DND-41 (cell line): ENCODE data around the gene ATP5F1D.

ENCODE experiments used
- EZH2 ChIP-seq: IDR thresholded peaks from 3 replicates; pipeline ENCODE4 v1.6.1; 2012; ENCODE audit warnings: borderline replicate concordance, low read depth, mild to moderate bottlenecking, moderate library complexity, low read length, inconsistent platforms; ENCODE audit not compliant: severe bottlenecking
- TF ChIP-seq, protein P1 (sequence below): IDR thresholded peaks from 2 replicates; pipeline ENCODE4 v1.5.1; 2012; ENCODE audit warnings: borderline replicate concordance, low read length, moderate library complexity, mild to moderate bottlenecking; ENCODE audit not compliant: poor library complexity, severe bottlenecking; ENCODE audit errors: extremely low read depth

DNA sequence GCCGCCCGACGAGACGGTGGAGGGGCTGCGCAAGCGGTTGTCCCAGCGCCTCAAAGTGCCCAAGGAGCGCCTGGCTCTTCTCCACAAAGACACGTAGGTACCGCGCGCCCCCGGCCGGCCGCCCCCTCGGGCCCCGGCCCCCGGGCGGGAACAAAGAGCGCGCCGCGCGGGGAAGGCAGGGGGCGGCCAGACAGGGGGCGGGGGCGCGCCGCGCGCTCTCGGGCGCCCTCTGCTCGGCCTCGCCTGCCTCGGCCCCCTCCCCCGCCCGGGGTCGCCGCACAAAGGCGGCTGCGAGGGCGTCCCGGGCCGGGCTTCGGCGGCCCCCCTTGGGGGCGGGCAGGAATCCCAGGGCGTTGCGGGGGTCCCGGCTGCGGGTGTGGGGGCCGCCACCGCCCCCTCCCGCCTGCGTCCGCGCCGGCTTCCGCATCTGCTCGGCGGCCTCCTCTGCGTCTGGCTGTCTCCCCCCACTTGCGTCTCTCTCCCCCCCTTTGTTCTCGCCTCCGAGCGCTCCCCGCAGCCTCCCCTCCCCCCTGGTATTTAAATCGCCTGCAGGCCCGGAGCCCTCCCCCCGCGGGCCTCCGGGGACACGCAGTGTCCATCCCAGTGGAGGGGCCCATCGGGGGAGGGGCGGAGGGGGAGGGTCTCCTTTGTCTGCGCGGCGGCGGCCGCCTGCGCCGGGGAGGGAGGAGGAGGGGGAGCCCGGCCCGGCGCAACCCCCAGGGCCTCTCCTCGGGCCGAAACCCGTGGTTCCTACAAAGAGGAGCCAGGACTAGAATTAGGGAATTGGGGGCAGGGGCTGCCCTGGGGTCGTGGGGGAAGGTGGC, 9.1 kb downstream of the ATP5F1D start:
- TF ChIP-seq, protein P1, sequence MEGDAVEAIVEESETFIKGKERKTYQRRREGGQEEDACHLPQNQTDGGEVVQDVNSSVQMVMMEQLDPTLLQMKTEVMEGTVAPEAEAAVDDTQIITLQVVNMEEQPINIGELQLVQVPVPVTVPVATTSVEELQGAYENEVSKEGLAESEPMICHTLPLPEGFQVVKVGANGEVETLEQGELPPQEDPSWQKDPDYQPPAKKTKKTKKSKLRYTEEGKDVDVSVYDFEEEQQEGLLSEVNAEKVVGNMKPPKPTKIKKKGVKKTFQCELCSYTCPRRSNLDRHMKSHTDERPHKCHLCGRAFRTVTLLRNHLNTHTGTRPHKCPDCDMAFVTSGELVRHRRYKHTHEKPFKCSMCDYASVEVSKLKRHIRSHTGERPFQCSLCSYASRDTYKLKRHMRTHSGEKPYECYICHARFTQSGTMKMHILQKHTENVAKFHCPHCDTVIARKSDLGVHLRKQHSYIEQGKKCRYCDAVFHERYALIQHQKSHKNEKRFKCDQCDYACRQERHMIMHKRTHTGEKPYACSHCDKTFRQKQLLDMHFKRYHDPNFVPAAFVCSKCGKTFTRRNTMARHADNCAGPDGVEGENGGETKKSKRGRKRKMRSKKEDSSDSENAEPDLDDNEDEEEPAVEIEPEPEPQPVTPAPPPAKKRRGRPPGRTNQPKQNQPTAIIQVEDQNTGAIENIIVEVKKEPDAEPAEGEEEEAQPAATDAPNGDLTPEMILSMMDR = peak; percentile 7
- TF ChIP-seq EZH2 = no peak
